Measurements from ENCODE around the gene HEBP1. TPM values are rescaled to one million over a fixed set of nuclear protein-coding genes. Genes with fewer than 3 reads are reported as not detected.

The HEBP1 gene
- total and polyA plus RNA-seq, 2 donors from 2014 or later, result 66.8 to 142 TPM

GRCh38 chr12:13005649-13006048, 5.6 kb upstream of the HEBP1 start:
- intact Hi-C loops (cut with DNase I), result no loop called here
- DNase-seq (no peak), FAIRE-seq (no peak)
- Histone ChIP-seq H3K36me3 (ENCODE audit: control insufficient read depth in 2 of 3, insufficient read depth in 3 of 3, low read length in 3 of 3) (no peaks in the 10 kb centered on the region), H3K4me3 (ENCODE audit: low read length in 3 of 3) (no peak overlapping the region), H3K27ac (ENCODE audit: low read depth in 2 of 2, low read length in 2 of 2) (no peak overlapping the region), H3K27me3 (ENCODE audit: control insufficient read depth, insufficient read depth, low read length) (no peaks in the 10 kb centered on the region), H3K4me1 (ENCODE audit: control insufficient read depth in 2 of 3, insufficient read depth in 2 of 3, low read depth in 1 of 3, low read length in 3 of 3) (peaks cover 0 to 8% (median 0%) of the 10 kb centered on the region in 3 donors), H3K9me3 (ENCODE audit: control insufficient read depth in 2 of 3, insufficient read depth in 1 of 3, low read length in 3 of 3) (no peaks in the 10 kb centered on the region), H3K9ac (ENCODE audit: low read length in 3 of 3) (no peak overlapping the region)
- TF ChIP-seq CTCF (IDR thresholded peaks at IDR 0.05; ENCODE audit: borderline replicate concordance, extremely low read depth, insufficient read depth), result no peak

GRCh38 chr12:13004986-13005385, 4.9 kb upstream of the HEBP1 start:
- intact Hi-C loops (cut with DNase I), result no loop called here

GRCh38 chr12:13004361-13004760, 4.3 kb upstream of the HEBP1 start:
- H3K27me3 ChIP-seq (ENCODE audit: control insufficient read depth, insufficient read depth, low read length), result no peaks in the 10 kb centered on the region
- DNase-seq, result no peak
- H3K36me3 ChIP-seq (ENCODE audit: control insufficient read depth in 2 of 3, insufficient read depth in 3 of 3, low read length in 3 of 3), result no peaks in the 10 kb centered on the region

More at GRCh38 chr12:13004986-13005385, 4.9 kb upstream of the HEBP1 start:
- Histone ChIP-seq H3K9ac (ENCODE audit: low read length in 3 of 3) (no peak overlapping the region), H3K36me3 (ENCODE audit: control insufficient read depth in 2 of 3, insufficient read depth in 3 of 3, low read length in 3 of 3) (no peaks in the 10 kb centered on the region), H3K27ac (ENCODE audit: low read depth in 2 of 2, low read length in 2 of 2) (no peak overlapping the region), H3K4me1 (ENCODE audit: control insufficient read depth in 2 of 3, insufficient read depth in 2 of 3, low read depth in 1 of 3, low read length in 3 of 3) (peaks cover 0 to 8% (median 0%) of the 10 kb centered on the region in 3 donors), H3K9me3 (ENCODE audit: control insufficient read depth in 2 of 3, insufficient read depth in 1 of 3, low read length in 3 of 3) (no peaks in the 10 kb centered on the region), H3K27me3 (ENCODE audit: control insufficient read depth, insufficient read depth, low read length) (no peaks in the 10 kb centered on the region), H3K4me3 (ENCODE audit: low read length in 3 of 3) (no peak overlapping the region)
- no peak for DNase-seq
- TF ChIP-seq CTCF (IDR thresholded peaks at IDR 0.05; ENCODE audit: borderline replicate concordance, extremely low read depth, insufficient read depth), result no peak
- no peak for FAIRE-seq

More at GRCh38 chr12:13004361-13004760, 4.3 kb upstream of the HEBP1 start:
- TF ChIP-seq CTCF (IDR thresholded peaks at IDR 0.05; ENCODE audit: borderline replicate concordance, extremely low read depth, insufficient read depth), result no peak
- no peaks in the 10 kb centered on the region for H3K9me3 ChIP-seq (ENCODE audit: control insufficient read depth in 2 of 3, insufficient read depth in 1 of 3, low read length in 3 of 3)
- FAIRE-seq, result no peak
- no peak overlapping the region for H3K27ac ChIP-seq (ENCODE audit: low read depth in 2 of 2, low read length in 2 of 2)
- intact Hi-C loops (cut with DNase I), result no loop called here
- no peak overlapping the region for H3K4me3 ChIP-seq (ENCODE audit: low read length in 3 of 3)
- peaks cover 0 to 8% (median 0%) of the 10 kb centered on the region in 3 donors for H3K4me1 ChIP-seq (ENCODE audit: control insufficient read depth in 2 of 3, insufficient read depth in 2 of 3, low read depth in 1 of 3, low read length in 3 of 3)
- H3K9ac ChIP-seq (ENCODE audit: low read length in 3 of 3), result no peak overlapping the region
